Thyroid gland (tissue), 4 donors: ENCODE measurements around the gene LRRC3B.

ENCODE experiments used
- CTCF ChIP-seq, 6 experiments: fragments of 200-600 bp in 3 of 6; fragments of 450-650 bp in 3 of 6; sonication (generic) in 3 of 6; IDR thresholded peaks; one replicate each; pipeline ENCODE4 v1.5.1; 2016 to 2019; ENCODE audit warnings: antibody characterized with exemption in 6 of 6, mild to moderate bottlenecking in 2 of 6, inconsistent platforms in 1 of 6, moderate library complexity in 1 of 6
- POLR2A ChIP-seq, 2 donors: fragments of 450-650 bp; IDR thresholded peaks; one replicate each; pipeline ENCODE4 v1.6.1; 2017; ENCODE audit warnings: antibody characterized with exemption in 2 of 2, mild to moderate bottlenecking in 2 of 2, moderate library complexity in 1 of 2

GRCh38 chr3:26715431-26715830 lies 92.9 kb downstream of the LRRC3B start:
- no peak for TF ChIP-seq CTCF (IDR thresholded peaks at IDR 0.05)
- TF ChIP-seq POLR2A (IDR thresholded peaks at IDR 0.05) = no peak
